ENCODE measurements around the gene CRYZL1.
"Not testable (repeated sequence)": the region's sequence is repeated elsewhere in the genome, so short reads cannot be mapped to it uniquely, and the experiment has no call there.

Gene CRYZL1

DNA sequence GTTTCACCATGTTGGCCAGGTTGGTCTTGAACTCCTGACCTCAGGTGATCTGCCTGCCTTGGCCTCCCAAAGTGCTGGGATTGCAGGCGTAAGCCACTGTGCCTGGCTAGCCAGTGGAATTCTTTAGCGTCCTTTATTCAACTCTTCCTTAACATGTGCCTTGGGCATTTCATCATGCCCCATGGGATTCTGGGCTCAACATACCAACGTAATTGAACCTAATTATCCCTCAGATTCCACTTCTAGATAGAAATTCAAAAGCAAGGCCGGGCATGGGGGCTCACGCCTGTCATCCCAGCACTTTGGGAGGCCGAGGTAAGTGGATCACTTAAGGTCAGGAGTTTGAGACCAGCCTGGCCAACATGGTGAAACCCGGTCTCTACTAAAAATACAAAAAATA is 15.4 kb downstream of the CRYZL1 start:
- DNase-seq (ENCODE audit: low read depth) = not testable (repeated sequence)

DNA sequence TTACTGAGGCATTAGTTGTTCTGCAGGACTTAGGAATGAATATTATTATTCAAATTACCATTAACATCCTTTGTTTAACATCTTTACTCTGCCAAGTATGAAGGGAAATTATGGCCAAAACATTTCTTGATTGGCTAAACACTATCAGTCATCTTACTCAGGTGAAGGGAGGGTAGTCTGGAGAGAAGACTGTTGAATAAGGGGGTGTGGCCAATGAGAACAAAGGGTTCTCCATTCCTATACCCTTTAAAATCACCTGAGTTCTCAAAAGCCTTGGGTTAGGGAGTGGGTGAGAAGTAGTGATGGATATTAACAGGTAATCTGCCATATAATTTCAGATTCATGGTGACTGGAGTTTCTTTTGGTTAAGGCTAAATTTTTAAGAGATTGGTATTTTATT is 19.3 kb downstream of the CRYZL1 start:
- no peak for DNase-seq (ENCODE audit: low read depth)

DNA sequence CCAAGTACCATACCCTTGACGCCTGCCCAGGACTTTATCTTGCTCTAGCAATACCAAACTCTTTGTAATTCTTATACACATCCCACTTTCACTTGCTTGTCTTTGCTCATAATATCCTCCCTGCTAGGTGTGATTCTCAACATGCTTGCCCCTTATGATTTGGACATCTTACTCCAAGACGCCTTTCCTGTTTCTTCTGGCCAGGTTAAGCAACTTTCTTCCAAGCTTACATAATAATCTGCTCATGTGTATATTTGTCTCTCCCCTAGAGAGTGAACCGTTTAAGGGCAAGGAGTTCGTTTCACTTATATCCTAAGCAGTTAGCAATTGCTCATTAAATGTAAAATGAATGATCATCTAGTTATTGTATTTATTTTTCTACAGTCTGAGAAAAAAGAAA is 21.8 kb downstream of the CRYZL1 start:
- no peak for DNase-seq (ENCODE audit: low read depth)

DNA sequence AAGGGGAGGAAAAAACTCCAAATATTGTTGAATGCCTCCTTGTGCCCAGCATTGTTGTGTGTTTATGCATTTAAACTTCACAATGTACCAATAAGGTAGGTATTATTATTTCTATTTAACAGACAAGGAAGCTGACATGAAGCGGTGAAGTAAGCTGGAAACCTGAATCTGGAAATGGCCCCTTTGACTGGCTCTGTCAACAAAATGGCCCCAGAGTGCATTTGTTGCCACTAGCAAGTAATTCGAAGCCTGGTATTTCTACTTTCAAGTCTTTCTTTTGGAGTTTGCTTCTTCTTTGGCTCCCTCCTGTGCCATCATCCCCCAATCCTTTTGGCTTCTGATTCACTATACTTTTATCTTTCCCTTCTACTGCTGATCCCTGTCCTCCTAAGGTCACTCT is 23.1 kb downstream of the CRYZL1 start:
- DNase-seq (ENCODE audit: low read depth) = no peak

DNA sequence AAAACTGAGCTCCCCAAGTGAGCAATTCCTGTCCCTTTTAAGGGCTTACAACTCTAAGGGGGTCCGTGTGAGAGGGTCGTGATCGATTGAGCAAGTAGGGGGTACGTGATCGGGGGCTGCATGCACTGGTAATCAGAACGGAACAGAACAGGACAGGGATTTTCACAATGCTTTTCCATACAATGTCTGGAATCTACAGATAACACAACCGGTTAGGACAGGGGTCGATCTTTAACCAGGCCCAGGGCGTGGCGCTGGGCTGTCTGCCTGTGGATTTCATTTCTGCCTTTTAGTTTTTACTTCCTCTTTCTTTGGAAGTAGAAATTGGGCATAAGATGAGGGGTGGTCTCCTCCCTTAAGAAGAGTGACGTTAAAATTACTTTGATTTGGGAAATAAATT is 24.0 kb downstream of the CRYZL1 start:
- not testable (repeated sequence) for DNase-seq (ENCODE audit: low read depth)

DNA sequence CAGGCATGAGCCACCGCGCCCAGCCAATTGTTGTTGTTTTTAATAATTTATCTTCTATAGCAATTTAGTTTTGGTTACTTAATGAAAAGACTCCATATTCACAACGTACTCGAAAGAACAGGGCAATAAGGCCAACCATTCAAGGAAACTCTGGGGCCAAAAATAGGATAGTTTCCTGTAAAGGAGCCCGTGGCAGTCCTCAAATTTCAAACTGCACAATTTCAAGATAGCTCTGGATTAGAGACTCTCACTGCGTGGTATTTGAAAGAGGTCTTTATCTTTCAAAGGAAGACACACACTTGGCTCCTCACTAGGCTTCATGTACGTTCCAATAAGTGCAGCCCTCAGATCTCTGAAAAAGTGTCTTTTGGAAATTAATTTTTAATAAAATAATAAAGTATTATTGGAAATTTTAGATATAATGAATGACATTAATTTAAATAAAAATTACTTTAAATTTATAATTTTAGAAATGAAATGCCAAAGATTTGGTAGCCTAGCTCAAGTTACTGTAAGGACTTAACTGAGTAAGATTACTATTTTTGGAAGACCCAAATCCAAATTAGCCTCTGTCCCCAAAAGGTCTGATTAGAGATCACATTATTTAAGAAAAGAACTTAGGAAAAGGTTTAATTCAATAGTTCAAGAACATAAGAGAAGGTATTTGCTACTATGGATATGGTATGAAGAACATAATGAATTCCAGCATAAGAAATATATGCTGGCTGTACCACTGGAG is 30.4 kb downstream of the CRYZL1 start:
- no peak for DNase-seq (ENCODE audit: low read depth)

DNA sequence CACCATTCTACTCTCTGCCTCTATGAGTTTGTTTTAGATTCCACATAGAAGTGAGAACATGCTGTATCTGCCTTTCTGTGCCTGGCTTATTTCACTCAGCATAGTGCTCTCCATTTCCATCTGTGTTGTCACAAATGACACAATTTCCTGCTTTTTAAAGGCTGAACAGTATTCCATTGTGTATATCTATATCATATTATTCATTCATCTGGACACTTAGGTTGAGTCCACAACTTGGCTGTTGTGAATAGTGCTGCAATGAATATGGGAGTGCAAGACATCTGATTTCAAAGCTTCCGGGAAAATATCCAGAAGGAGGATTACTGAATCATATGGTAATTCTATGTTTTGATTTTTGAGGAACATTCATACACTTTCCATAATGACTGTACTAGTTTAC is 33.0 kb downstream of the CRYZL1 start:
- no peak for DNase-seq (ENCODE audit: low read depth)

DNA sequence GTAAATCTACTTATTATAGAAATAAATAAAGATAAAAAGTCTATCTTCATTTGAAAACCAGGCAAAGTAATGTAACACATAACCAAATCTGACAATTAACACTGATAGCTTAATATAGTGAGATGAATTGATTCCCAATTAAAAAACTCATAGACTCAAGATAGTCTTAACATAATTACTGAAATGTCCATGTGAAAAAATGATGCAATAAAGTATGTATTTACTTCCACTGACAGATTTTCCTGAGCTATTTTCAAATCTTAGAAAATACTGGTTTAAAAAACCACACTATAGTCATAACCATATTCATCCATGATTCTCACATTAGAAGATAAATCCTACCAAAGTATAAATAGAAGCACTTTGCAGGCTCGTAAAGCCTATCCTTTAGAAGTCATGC is 43.5 kb downstream of the CRYZL1 start:
- no peak for DNase-seq (ENCODE audit: low read depth)

DNA sequence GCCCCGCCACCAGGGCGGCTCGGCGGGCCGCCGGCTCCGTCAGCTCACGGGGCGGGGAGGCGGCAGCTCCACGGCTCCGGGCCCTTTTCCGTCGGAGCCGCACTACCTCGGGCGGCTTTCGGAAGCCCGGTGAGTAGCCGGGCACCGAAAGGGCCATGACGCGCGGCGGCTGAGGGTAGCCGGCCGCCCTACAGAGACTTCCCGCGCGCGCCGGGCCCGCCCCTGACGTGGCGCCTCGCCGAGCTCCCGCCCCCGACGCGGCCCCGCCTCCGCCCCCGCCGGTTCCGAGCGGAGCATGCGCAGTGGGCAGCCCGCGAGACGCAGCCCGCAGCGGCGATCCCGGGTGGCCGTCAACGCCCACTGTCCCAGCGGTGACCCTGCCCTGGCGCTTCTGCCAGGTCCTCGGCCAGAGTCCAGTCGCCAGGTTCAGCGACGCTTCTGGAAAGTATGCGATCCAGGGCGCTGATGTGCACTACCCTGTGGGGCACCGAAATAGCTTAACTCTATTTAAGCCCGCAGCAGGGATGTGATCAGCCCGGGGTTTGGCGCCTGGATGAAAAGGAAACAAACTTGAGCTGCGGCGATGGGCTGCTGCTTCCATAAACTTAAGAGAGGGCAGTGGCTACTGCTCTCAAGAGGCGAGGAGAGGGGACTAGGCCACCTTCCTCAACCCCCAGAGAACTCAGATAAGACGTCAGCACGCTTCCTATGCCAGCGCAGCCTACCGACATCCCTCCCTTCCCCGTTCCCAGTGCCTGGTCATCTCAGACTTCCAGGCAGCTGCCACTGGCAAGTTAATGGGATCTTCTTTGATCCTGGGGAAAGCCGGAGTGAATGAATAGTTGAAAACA is 52.8 kb downstream of the CRYZL1 start, which contains the start of gene DONSON:
Gene DONSON (minus strand): TSS at position 200 of the 851 bp plus-strand sequence. CDS start 43 bp downstream, at position 157.
- peak; percentile 53 for DNase-seq (ENCODE audit: low read depth)

DNA sequence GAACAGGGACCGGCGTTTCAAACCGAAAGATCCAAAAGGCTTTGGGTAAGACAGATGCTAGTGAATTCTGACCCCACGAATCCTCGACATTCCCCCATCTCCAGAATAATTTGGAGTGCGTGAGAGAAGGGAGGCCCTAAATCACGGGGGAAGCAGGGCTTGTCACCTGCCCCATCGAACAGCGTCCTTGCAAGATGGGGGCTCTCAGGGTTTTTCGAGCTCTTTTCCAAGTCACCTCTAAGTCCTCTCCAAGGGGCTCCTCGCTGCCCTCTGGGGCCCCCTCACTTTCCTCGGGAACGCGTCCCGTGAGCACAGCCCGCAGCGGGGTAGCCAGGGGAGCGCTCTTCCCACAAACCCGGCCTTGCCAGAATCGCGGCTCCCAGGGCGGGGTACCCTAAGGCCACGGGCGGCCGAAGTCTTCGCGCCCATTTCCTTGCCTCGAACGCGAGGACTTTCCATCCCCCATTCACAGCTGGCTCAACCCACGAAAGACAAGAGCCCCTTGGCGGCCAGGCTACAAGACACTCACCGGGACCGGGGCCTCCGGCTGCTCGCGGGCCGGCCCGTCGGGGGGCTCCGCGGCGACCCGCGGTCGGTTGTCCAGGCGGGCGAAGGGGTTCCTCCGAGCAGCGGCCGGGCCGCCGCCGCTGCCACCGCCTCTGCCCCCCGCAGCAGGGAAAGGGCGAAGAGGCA is 53.6 kb downstream of the CRYZL1 start:
- no peak for DNase-seq (ENCODE audit: low read depth)

DNA sequence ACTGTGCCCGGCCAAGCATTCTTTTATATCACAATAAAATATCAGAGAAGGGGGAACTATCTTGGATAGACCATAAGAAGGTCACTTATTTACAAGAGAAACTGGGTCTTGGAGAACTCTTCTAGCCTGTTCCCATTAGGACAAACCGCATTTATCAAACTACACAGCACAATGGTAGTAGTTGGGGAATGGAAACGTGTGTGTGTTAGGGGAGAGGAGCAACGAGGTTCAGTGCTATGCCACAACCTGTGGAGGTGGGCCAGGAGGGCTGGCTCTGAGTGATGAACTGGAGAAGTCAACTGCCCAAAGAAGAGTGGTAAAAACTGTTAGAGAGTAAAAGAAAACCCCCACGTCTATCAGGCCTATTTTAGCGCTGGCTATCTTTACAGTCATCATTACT is 54.6 kb downstream of the CRYZL1 start:
- DNase-seq (ENCODE audit: low read depth) = no peak

DNA sequence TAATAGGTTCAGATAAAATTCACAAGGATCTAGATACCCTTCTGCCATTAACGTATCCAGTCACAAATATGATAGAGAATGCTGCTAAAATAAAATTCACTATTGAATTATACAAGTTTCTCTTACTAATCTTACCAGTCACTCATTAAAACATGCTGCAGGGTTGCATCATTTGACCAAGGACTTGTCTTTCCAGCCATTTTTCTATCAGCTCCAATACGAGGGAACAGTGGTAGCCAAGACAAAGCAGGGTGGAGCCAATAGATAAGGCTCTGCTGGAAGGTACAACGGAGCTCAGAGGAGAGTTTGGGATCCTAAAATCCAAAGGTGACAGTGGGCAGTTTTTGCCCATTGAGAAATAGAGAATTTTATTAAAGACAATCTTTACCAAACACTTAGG is 57.1 kb downstream of the CRYZL1 start:
- DNase-seq (ENCODE audit: low read depth) = no peak

DNA sequence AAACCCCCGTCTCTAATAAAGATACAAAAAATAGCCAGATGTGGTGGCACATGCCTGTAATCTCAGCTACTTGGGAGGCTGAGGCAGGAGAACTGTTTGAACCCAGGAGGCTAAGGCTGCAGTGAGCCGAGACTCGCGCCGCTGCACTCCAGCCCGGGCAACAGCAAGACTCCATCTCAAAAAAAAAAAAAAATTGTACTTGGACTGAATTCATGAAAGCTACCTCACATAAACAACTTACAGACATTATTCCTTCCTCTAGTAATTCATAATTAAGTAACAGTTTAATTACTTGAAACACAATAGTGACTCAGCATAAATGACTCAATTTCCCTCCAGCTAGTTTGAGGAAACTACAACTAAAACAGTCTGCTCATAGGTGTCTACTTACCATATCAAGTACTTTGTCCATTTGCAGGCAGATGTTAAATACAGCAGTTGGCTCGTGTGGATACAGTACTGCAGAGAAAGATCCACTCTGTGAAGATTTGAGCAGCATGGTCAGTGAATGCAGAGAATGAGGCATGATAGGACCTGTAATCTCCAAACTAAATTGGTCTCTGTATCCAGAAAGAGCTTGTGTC is 62.5 kb downstream of the CRYZL1 start:
- no peak for DNase-seq (ENCODE audit: low read depth)

DNA sequence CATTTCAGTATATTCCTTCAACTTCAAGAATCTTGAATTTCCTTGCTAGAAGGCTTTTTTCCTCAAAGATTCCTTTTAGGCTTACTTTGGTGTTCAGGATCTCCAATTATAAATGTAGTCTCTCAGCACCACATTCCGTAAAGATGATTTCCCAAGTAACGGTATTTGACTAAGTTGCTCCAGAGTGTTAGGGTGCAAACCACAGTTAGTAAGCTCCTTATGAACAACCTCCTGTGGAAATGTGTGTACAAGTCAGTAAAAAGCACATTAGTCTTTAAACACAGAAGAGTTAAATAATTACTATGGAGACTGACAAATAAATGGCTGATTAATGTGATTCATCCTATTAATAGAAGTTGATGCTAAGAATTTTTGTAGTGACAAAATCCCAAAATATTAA is 63.3 kb downstream of the CRYZL1 start:
- DNase-seq (ENCODE audit: low read depth) = no peak

DNA sequence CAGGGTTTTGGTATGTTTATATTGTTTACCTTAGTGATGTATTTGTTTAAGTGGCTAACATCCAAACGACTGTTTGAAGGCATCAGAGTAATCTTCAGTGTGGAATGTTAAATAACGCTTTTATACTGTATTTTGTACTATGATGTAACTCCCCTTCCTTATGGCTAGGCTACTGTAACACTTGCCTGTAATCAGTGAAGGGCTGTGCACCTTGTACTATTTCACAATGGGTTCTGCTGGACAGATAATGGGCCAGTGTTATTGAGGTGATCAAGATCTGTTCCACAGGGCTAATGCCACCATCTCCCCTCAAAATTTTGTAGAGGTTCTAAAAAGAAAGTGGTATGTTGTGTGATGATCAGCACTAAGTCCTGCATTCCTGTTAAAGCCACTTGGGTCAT is 64.8 kb downstream of the CRYZL1 start:
- DNase-seq (ENCODE audit: low read depth) = not testable (repeated sequence)

DNA sequence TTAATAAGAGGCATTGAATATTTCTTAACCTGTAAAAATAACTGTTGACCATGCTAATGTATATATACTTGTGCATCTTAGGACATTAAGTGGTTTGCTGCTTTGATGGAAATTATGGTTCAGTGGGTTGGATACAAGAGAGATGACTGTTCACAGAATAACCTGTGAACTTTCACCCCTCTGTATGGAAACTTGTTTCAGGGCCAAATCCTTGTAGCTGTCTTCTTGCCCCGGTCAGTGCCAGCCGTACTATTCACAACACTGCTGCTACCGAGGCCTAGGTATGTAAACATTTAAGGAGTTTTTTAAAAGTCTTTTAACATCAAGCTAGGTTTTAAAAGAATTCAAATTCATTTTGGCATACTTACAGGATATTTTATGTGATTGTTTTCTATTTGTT is 69.2 kb downstream of the CRYZL1 start:
- no peak for DNase-seq (ENCODE audit: low read depth)

DNA sequence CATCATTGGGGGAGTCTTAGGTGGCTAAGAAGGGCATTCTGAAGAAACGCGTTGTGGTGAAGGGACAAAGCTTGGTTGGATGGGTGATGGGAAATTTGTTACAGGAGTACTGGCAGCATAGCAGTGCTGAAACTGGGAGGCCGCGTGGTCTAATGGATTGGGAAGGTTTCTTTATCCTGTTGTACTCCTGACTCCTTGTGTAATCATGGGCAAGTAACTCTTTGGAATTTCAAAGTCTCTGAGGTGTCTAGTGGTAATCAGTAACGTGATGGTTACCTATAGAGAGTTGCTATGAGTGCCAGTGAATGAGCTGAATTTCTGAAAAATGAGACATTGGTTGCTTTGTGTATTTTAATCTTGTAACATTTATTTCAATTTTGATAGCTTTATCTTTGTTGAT is 71.5 kb downstream of the CRYZL1 start:
- DNase-seq (ENCODE audit: low read depth) = no peak

DNA sequence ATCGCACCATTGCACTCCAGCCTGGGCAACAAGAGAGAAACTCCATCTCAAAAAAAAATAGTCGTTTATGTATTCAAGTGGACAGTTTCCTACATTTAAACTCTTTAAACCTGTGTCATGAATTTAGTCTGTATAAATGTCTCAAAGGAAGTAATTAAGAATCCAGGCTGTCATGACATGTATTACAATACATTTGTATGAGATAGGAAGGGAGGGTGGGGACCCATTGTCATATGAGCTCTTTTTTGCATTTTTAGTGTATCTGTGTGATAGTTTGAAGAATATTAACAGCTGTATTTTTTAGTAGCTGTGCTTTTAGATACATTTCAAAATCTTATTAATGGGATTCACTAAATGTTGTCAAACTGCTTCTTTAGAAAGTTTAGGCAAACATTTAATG is 73.1 kb downstream of the CRYZL1 start:
- DNase-seq (ENCODE audit: low read depth) = no peak

DNA sequence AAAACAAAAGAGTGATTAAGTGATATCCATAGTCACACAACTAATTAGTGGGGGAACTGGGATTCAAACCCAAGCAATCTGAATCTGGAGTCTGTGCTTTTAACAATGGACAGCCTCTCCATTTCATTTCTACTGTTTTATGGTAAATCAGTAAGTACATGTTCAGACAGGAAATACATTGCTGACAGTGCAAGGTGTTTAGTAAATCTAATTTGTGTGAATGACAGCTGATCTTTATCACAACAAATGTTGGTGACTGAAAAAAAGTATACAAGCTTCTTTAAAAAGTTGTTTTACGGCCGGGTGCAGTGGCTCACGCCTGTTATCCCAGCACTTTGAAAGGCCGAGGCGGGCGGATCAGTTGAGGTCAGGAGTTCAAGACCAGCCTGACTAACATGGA is 73.6 kb downstream of the CRYZL1 start:
- no peak for DNase-seq (ENCODE audit: low read depth)

DNA sequence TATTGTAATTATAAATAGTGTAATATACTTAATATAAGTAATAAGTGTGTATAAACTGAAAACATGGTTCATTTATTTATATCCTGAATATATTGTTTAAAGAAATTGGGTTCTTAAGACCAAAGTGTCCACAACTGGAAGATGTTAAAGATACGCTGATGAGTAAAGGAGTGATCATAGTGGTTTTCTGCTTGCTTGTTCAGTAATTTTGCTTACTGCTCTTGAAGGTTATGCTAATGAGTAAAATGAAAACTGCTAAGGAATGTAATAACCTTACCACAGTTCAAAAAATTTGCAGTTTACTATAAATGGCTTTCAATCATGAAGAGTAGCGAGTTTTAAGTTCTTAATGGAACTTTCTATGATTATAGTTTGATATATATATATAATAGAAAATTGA is 75.0 kb downstream of the CRYZL1 start:
- DNase-seq (ENCODE audit: low read depth) = no peak

DNA sequence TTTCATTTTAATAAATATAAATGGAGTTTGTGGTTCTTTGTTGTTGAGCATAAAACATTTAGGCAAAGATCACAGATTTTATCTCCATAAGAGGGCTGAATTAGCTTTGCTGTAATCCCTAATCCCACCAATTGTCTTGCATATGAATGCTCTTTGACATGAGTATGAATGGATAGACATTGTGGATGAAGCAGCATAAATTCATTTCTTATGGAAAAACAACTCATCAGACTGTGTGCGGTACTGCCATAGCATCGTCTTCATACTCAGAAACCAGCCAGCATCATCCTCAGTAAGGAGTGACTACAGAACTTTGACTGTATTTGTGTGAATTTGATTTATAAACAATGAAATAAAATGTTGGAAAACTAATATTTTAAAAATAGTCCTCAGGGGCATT is 79.2 kb downstream of the CRYZL1 start:
- no peak for DNase-seq (ENCODE audit: low read depth)

DNA sequence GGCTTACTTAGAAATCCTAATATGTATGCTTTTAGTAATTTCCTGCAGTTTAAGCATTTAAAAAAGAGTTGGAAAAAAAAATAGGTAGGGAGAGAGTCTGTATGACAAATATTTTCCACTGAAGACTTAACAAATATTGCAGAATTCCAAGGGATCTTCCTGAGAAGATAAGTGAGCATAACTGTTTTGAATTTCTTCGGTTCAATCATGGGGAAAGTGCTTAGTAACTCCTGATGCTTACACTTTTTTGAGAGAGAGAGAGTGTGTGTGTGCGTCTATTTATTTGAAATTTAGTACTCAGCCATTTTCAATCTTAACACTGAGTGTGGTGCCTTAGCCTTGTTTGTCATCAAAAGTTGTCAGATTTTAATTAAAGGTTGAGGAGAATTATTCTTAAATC is 80.2 kb downstream of the CRYZL1 start:
- no peak for DNase-seq (ENCODE audit: low read depth)

DNA sequence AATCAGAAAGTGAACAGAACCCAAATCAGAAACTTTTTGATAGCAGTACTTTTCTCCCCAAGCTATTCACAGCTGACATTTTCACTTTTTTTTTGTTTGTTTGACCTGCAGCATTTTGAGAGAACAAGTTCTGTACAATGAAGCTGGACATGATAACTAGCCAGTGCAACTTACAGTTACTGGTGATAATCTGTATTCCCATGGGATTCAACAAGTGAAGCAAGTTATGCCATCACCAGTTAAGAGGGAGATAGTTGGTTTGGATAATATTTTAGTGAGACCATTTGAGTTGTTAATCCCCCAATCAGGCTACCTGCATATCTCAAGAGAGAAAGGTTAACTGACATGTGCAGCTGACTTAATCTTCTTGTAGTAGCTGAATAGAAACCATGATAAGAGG is 80.6 kb downstream of the CRYZL1 start:
- DNase-seq (ENCODE audit: low read depth) = no peak
